A204.1 (cell line): ENCODE measurements around the gene MARCHF10.
"Not testable (repeated sequence)": the region's sequence is repeated elsewhere in the genome, so short reads cannot be mapped to it uniquely, and the experiment has no call there.

ENCODE experiments used
- FAIRE-seq: peaks from 2 replicates; lab custom pipeline; 2012; peaks lifted over from hg19 to GRCh38; lab: Jason Lieb, UNC

Gene MARCHF10

GRCh38 chr17:62807812-62808575, at the start of gene MARCHF10:
MARCHF10 (minus strand) TSS chr17:62808314; CDS start chr17:62801735, 6,579 bp downstream.
- no peak for FAIRE-seq

- no peak for FAIRE-seq
These were observed 49.4 kb upstream of the MARCHF10 start for GRCh38 chr17:62857526-62857925.

GRCh38 chr17:62856594-62856993, 48.5 kb upstream of the MARCHF10 start:
- FAIRE-seq = no peak

GRCh38 chr17:62855156-62855555, 47.0 kb upstream of the MARCHF10 start:
- FAIRE-seq = no peak

- no peak for FAIRE-seq
These were observed 46.1 kb upstream of the MARCHF10 start for GRCh38 chr17:62854098-62854680.

- FAIRE-seq = no peak
These were observed 44.1 kb upstream of the MARCHF10 start for GRCh38 chr17:62852195-62852594.

- FAIRE-seq = not testable (repeated sequence)
These were observed 41.7 kb upstream of the MARCHF10 start for GRCh38 chr17:62849591-62850415.

- FAIRE-seq = no peak
These were observed 40.2 kb upstream of the MARCHF10 start for GRCh38 chr17:62848334-62848733.

- no peak for FAIRE-seq
These were observed 39.3 kb upstream of the MARCHF10 start for GRCh38 chr17:62847426-62847825.

- FAIRE-seq = no peak
These were observed 32.8 kb upstream of the MARCHF10 start for GRCh38 chr17:62840871-62841270.

GRCh38 chr17:62833816-62834215, 25.7 kb upstream of the MARCHF10 start:
- not testable (repeated sequence) for FAIRE-seq

GRCh38 chr17:62832405-62832804, 24.3 kb upstream of the MARCHF10 start:
- no peak for FAIRE-seq

GRCh38 chr17:62831066-62831465, 23.0 kb upstream of the MARCHF10 start:
- FAIRE-seq = not testable (repeated sequence)

GRCh38 chr17:62827746-62828485, 19.8 kb upstream of the MARCHF10 start:
- no peak for FAIRE-seq

GRCh38 chr17:62826956-62827355, 18.8 kb upstream of the MARCHF10 start:
- no peak for FAIRE-seq

GRCh38 chr17:62825182-62825581, 17.1 kb upstream of the MARCHF10 start:
- FAIRE-seq = no peak

GRCh38 chr17:62824290-62825131, 16.4 kb upstream of the MARCHF10 start:
- FAIRE-seq = no peak

- FAIRE-seq = no peak
These were observed 15.2 kb upstream of the MARCHF10 start for GRCh38 chr17:62823111-62823893.

- no peak for FAIRE-seq
These were observed 14.2 kb upstream of the MARCHF10 start for GRCh38 chr17:62822080-62822904.
